ENCODE data around the gene BHLHE41. TPM values are rescaled to one million over a fixed set of nuclear protein-coding genes. Genes with fewer than 3 reads are reported as not detected.
A peak's percentile ranks its signal among the peaks of the same experiment; 100 is the strongest.

The BHLHE41 gene
- total RNA-seq, 1 donor from 2014 or later: not detected

- H2AFZ ChIP-seq (replicated peaks): peak overlapping the region; percentile 68
- Mint-ChIP-seq H3K4me3 (no peak overlapping the region), H3K27me3 (ENCODE audit: insufficient read depth, low read depth) (peaks cover 3% of the 10 kb centered on the region), H3K36me3 (no peaks in the 10 kb centered on the region), H3K9me3 (no peaks in the 10 kb centered on the region), H3K4me1 (peaks cover 3% of the 10 kb centered on the region), H3K27ac (no peak overlapping the region)
- H3K4me3 ChIP-seq: no peak overlapping the region
- no peak overlapping the region for H3K9ac ChIP-seq
- no peaks in the 10 kb centered on the region for H3K9me3 ChIP-seq (ENCODE audit: low read depth)
- no peaks in the 10 kb centered on the region for H4K20me1 ChIP-seq (ENCODE audit: low read depth)
- no peaks in the 10 kb centered on the region for H3K4me1 ChIP-seq
- TF ChIP-seq EZH2 (IDR thresholded peaks at IDR 0.05): no peak
- TF ChIP-seq CTCF (IDR thresholded peaks at IDR 0.05): peak; percentile 62
- no peaks in the 10 kb centered on the region for H3K36me3 ChIP-seq
- DNase-seq (ENCODE audit: low spot score): peak; percentile 65
- no peak overlapping the region for H3K27ac ChIP-seq
- no peak overlapping the region for H3K4me2 ChIP-seq
- H3F3A ChIP-seq (ENCODE audit: low read depth): no peaks in the 10 kb centered on the region
- H3K27me3 ChIP-seq: no peaks in the 10 kb centered on the region
- H3K79me2 ChIP-seq (ENCODE audit: low read depth): no peaks in the 10 kb centered on the region
Observed at GRCh38 chr12:26091822-26092221, 33.0 kb downstream of the BHLHE41 start.

DNA sequence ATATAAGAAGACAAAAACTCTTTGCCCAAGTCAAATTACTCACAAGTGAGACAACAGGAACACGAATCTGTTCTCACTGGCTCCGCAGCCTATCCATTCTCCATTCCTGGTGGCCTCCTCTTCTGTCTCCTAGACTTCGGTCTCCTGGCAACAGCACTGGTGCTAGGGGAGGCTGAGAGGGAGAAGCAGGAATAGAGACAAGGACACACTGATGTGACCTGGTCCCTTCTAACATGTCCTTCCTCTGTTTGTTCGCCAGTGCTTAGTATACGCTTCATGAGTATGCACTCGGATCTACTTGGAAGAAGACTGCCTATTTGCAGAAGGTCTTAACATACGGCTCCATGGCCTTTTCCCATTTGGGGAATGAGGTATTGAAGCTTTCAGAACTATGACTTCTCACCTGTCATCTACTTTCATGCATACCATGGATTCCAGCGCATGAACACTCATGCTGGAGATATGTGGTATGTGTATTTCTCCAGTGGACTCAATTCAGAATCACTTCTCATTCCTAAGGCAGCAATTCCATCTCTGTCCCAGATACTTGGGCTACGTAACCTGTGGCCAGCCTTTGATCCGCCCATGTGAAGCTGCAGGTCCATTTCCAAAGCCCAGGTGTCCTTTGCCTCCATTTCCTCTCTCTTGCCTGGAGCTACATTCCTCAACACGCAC is 33.9 kb downstream of the BHLHE41 start:
- no peaks in the 10 kb centered on the region for H4K20me1 ChIP-seq (ENCODE audit: low read depth)
- no peak for DNase-seq (ENCODE audit: low spot score)
- no peaks in the 10 kb centered on the region for H3K27me3 ChIP-seq
- H3K27ac Mint-ChIP-seq: no peak overlapping the region
- no peaks in the 10 kb centered on the region for H3K9me3 Mint-ChIP-seq
- no peak overlapping the region for H3K4me2 ChIP-seq
- no peaks in the 10 kb centered on the region for H3K36me3 ChIP-seq
- no peaks in the 10 kb centered on the region for H3K4me1 ChIP-seq
- no peak overlapping the region for H3K9ac ChIP-seq
- no peaks in the 10 kb centered on the region for H3K79me2 ChIP-seq (ENCODE audit: low read depth)
- peaks cover 3% of the 10 kb centered on the region for H3K4me1 Mint-ChIP-seq
- no peaks in the 10 kb centered on the region for H3F3A ChIP-seq (ENCODE audit: low read depth)
- H3K27ac ChIP-seq: no peak overlapping the region
- H3K36me3 Mint-ChIP-seq: no peaks in the 10 kb centered on the region
- peaks cover 3% of the 10 kb centered on the region for H3K27me3 Mint-ChIP-seq (ENCODE audit: insufficient read depth, low read depth)
- no peak overlapping the region for H3K4me3 ChIP-seq
- TF ChIP-seq EZH2 (IDR thresholded peaks at IDR 0.05) (no peak), CTCF (IDR thresholded peaks at IDR 0.05) (no peak), EZH2phosphoT487 (IDR thresholded peaks at IDR 0.05) (no peak)
- no peak overlapping the region for H3K4me3 Mint-ChIP-seq
- no peaks in the 10 kb centered on the region for H3K9me3 ChIP-seq (ENCODE audit: low read depth)
- no peak overlapping the region for H2AFZ ChIP-seq (replicated peaks)

DNA sequence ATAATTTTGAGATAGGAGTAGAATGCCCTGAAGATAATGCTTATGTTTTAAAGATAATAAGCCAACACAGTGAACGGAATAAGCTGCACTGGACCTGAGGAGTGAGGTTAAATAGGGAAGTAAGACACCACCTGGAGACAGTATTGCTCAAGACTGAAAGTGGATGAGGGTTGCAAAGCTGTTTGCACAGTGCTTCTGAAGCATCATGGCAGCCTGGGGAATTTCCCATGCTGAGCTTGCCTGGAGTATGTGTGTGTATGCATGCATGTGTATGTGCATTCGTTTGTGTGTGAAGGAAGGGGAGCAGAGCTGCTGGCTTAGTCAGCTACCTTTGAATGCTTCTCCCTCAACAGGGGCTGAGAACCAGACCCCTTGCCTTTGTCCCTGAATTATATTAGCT is 35.8 kb downstream of the BHLHE41 start:
- DNase-seq (ENCODE audit: low spot score): no peak
- H3K27ac ChIP-seq: no peak overlapping the region
- peaks cover 3% of the 10 kb centered on the region for H3K4me1 Mint-ChIP-seq
- H3K36me3 ChIP-seq: no peaks in the 10 kb centered on the region
- H3K79me2 ChIP-seq (ENCODE audit: low read depth): no peaks in the 10 kb centered on the region
- no peak overlapping the region for H3K27ac Mint-ChIP-seq
- H3K9me3 Mint-ChIP-seq: peaks cover 3% of the 10 kb centered on the region
- no peak overlapping the region for H3K4me2 ChIP-seq
- TF ChIP-seq CTCF (IDR thresholded peaks at IDR 0.05): no peak
- no peak for TF ChIP-seq EZH2 (IDR thresholded peaks at IDR 0.05)
- TF ChIP-seq EZH2phosphoT487 (IDR thresholded peaks at IDR 0.05): no peak
- H3K36me3 Mint-ChIP-seq: no peaks in the 10 kb centered on the region
- H3K27me3 ChIP-seq: no peaks in the 10 kb centered on the region
- H2AFZ ChIP-seq (replicated peaks): no peak overlapping the region
- no peak overlapping the region for H3K4me3 ChIP-seq
- H4K20me1 ChIP-seq (ENCODE audit: low read depth): no peaks in the 10 kb centered on the region
- H3K9me3 ChIP-seq (ENCODE audit: low read depth): no peaks in the 10 kb centered on the region
- H3K9ac ChIP-seq: no peak overlapping the region
- H3K27me3 Mint-ChIP-seq (ENCODE audit: insufficient read depth, low read depth): peaks cover 4% of the 10 kb centered on the region
- no peak overlapping the region for H3K4me3 Mint-ChIP-seq
- H3F3A ChIP-seq (ENCODE audit: low read depth): no peaks in the 10 kb centered on the region
- H3K4me1 ChIP-seq: no peaks in the 10 kb centered on the region
